IMR-90 (cell line): Measurements from ENCODE around the gene TNS1.

Source experiments
- RCOR1 ChIP-seq: IDR thresholded peaks from 2 replicates; pipeline ENCODE4 v1.6.1; 2012; ENCODE audit warnings: mild to moderate bottlenecking, low read length, improper control_type of control experiment; ENCODE audit not compliant: insufficient replicate concordance
- TF ChIP-seq, protein P1 (sequence below): conservative IDR thresholded peaks from 2 replicates; pipeline ENCODE4 v1.5.1; 2012; ENCODE audit warnings: mild to moderate bottlenecking, low read depth, low read length, improper control_type of control experiment

DNA sequence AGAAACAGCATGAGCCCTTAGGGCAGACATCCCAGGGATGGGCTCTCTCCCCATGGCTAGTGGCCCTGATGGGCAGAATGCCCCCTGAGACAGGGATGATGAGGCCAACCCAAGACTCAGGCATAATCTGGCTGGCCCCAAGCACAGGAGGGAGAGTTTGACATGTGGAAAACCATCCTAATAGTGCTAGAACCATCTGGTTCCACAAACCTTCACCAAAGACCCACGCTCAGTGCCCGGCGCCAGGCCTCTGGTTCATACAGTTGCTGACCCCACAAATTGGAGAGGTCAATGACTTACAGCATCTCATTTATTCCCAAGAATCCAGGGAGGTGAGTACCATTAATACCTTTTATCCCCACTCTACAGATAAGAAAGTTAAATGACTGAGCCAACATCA is 95.5 kb downstream of the TNS1 start:
- TF ChIP-seq, protein P1, sequence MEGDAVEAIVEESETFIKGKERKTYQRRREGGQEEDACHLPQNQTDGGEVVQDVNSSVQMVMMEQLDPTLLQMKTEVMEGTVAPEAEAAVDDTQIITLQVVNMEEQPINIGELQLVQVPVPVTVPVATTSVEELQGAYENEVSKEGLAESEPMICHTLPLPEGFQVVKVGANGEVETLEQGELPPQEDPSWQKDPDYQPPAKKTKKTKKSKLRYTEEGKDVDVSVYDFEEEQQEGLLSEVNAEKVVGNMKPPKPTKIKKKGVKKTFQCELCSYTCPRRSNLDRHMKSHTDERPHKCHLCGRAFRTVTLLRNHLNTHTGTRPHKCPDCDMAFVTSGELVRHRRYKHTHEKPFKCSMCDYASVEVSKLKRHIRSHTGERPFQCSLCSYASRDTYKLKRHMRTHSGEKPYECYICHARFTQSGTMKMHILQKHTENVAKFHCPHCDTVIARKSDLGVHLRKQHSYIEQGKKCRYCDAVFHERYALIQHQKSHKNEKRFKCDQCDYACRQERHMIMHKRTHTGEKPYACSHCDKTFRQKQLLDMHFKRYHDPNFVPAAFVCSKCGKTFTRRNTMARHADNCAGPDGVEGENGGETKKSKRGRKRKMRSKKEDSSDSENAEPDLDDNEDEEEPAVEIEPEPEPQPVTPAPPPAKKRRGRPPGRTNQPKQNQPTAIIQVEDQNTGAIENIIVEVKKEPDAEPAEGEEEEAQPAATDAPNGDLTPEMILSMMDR = no peak
- no peak for TF ChIP-seq RCOR1
